ENCODE data around the gene ENAH.

- no peak for TF ChIP-seq CTCF (IDR thresholded peaks at IDR 0.05; ENCODE audit: insufficient read depth, low read length, poor library complexity, severe bottlenecking)
- no peak for TF ChIP-seq EZH2phosphoT487 (conservative IDR thresholded peaks at IDR 0.05; ENCODE audit: low read length)
These were observed 39.6 kb upstream of the ENAH start for GRCh38 chr1:225692517-225692879.
